Endothelial cell of umbilical vein (primary cell): ENCODE measurements around the gene LFNG. TPM values are rescaled to one million over a fixed set of nuclear protein-coding genes. Genes with fewer than 3 reads are reported as not detected.

Experiments
- BruUV-seq: library from RNA; stranded (reverse); fragments of 400-500 nt; replicated peaks from 2 replicates; lab custom pipeline; 2021; lab: Mats Ljungman, UMichigan
- CTCF ChIA-PET: fragments of 300-600, 350-600 bp; sonication (Branson Sonifier 250); formaldehyde crosslinking; loops from one replicate; lab custom pipeline; 2021; ENCODE audit warnings: antibody characterized with exemption, inconsistent platforms; lab: Charles Lee
- POLR2A ChIA-PET: fragments of 300-600, 350-600 bp; sonication (Branson Sonifier 250); formaldehyde crosslinking; loops from one replicate; lab custom pipeline; 2021; ENCODE audit warnings: antibody characterized with exemption, inconsistent platforms; lab: Charles Lee
- DNase-seq: peaks from one replicate; pipeline ENCODE4 v3.0.0-alpha.2; 2011; ENCODE audit warnings: low read depth, low spot score
- FAIRE-seq: peaks from 2 replicates; lab custom pipeline; 2011; peaks lifted over from hg19 to GRCh38; lab: Jason Lieb, UNC
- H2AFZ ChIP-seq: 2 replicates; pipeline ENCODE4 v1.6.0; 2012; ENCODE audit warnings: low read depth, low read length, control low read depth, inconsistent platforms
- H3K27ac ChIP-seq: 2 replicates; pipeline ENCODE4 v1.5.1; 2011; ENCODE audit warnings: low read depth, mild to moderate bottlenecking, control low read depth, low read length, moderate library complexity; ENCODE audit not compliant: insufficient read depth
- H3K27me3 ChIP-seq, 2 experiments: 2 replicates each; pipeline versions ENCODE4 v1.6.0 to v1.6.1; 2011; ENCODE audit warnings: low read length in 2 of 2, mixed read lengths in 1 of 2; ENCODE audit not compliant: control insufficient read depth in 2 of 2, insufficient read depth in 2 of 2
- H3K36me3 ChIP-seq, 2 experiments: 2 replicates in 1 of 2; 3 replicates in 1 of 2; pipeline ENCODE4 v1.5.1; 2011; ENCODE audit warnings: low read length in 2 of 2, mild to moderate bottlenecking in 1 of 2, moderate library complexity in 1 of 2; ENCODE audit not compliant: control insufficient read depth in 2 of 2, insufficient read depth in 2 of 2; ENCODE audit errors: extremely low read depth in 1 of 2
- H3K4me1 ChIP-seq: 3 replicates; pipeline ENCODE4 v1.5.1; 2011; ENCODE audit warnings: mild to moderate bottlenecking, low read length; ENCODE audit not compliant: control insufficient read depth, insufficient read depth; ENCODE audit errors: extremely low read depth
- H3K4me2 ChIP-seq: 2 replicates; pipeline ENCODE4 v1.6.1; 2011; ENCODE audit warnings: low read length, control low read depth, mixed read lengths; ENCODE audit not compliant: insufficient read depth
- H3K4me3 ChIP-seq, 3 experiments: fragments of 200-600 bp in 1 of 3; sonication (generic), shearing (Covaris generic) in 1 of 3; replicated peaks in 1 of 3; 2 replicates each; pipeline ENCODE4 v1.5.1; 2011 to 2016; ENCODE audit warnings: control low read depth in 3 of 3, low read length in 3 of 3, mild to moderate bottlenecking in 2 of 3, inconsistent platforms in 1 of 3, low read depth in 1 of 3, moderate library complexity in 1 of 3; ENCODE audit not compliant: insufficient read depth in 1 of 3
- H3K79me2 ChIP-seq: 2 replicates; pipeline ENCODE4 v1.6.0; 2012; ENCODE audit warnings: low read length, inconsistent platforms; ENCODE audit not compliant: control insufficient read depth, insufficient read depth
- H3K9ac ChIP-seq: replicated peaks from 2 replicates; pipeline ENCODE3; 2011; ENCODE audit warnings: low read length, control low read depth; ENCODE audit not compliant: insufficient read depth; ENCODE audit errors: extremely low read depth
- H3K9me1 ChIP-seq: replicated peaks from 3 replicates; pipeline ENCODE4 v1.6.0; 2011; ENCODE audit warnings: mild to moderate bottlenecking, low read length; ENCODE audit not compliant: control insufficient read depth, insufficient read depth; ENCODE audit errors: extremely low read depth
- H3K9me3 ChIP-seq: replicated peaks from 2 replicates; pipeline ENCODE4 v1.5.1; 2012; ENCODE audit warnings: low read length, inconsistent platforms; ENCODE audit not compliant: control insufficient read depth, insufficient read depth
- H4K20me1 ChIP-seq: replicated peaks from 2 replicates; pipeline ENCODE3; 2011; ENCODE audit warnings: mild to moderate bottlenecking, low read length; ENCODE audit not compliant: control insufficient read depth, insufficient read depth; ENCODE audit errors: extremely low read depth
- EZH2 ChIP-seq: IDR thresholded peaks from 2 replicates; pipeline ENCODE4 v1.6.1; 2012; ENCODE audit warnings: borderline replicate concordance, low read depth, mild to moderate bottlenecking, moderate library complexity, low read length, inconsistent platforms; ENCODE audit not compliant: severe bottlenecking
- FOS ChIP-seq: IDR thresholded peaks from 2 replicates; pipeline ENCODE4 v1.6.1; 2011; ENCODE audit warnings: mild to moderate bottlenecking, low read length, moderate library complexity, borderline replicate concordance; ENCODE audit not compliant: insufficient read depth
- GATA2 ChIP-seq: IDR thresholded peaks from 2 replicates; pipeline ENCODE4 v1.7.0; 2011; ENCODE audit warnings: low read depth, mild to moderate bottlenecking, moderate library complexity, mixed read lengths, low read length; ENCODE audit not compliant: insufficient read length, insufficient read depth
- JUN ChIP-seq: IDR thresholded peaks from 2 replicates; pipeline ENCODE4 v1.6.1; 2011; ENCODE audit warnings: borderline replicate concordance, low read depth; ENCODE audit not compliant: insufficient read length, insufficient read depth
- MYC ChIP-seq: IDR thresholded peaks from one replicate; pipeline ENCODE4 v1.6.1; 2011; ENCODE audit warnings: mild to moderate bottlenecking, low read depth, low read length
- POLR2A ChIP-seq: IDR thresholded peaks from 2 replicates; pipeline ENCODE4 v1.6.1; 2012; ENCODE audit warnings: low read depth, mild to moderate bottlenecking, control low read depth, low read length
- POLR2AphosphoS5 ChIP-seq: IDR thresholded peaks from 2 replicates; pipeline ENCODE4 v1.6.1; 2012; ENCODE audit warnings: low read depth, mild to moderate bottlenecking, control low read depth, low read length, moderate library complexity; ENCODE audit not compliant: insufficient read depth
- dilution Hi-C: fragments of 300-500 bp; cut with MboI; formaldehyde crosslinking; loops from one replicate; pipeline ENCODE4 v1.15.0; 2019; ENCODE audit warnings: low sequenced_read_pairs; ENCODE audit not compliant: extremely low pct_ligation_motif_present
- intact Hi-C: fragments of 100-400 bp; cut with micrococcal nuclease; formaldehyde crosslinking; loops from one replicate; pipeline ENCODE4 v1.10.0; 2022
- polyA plus RNA-seq, 4 experiments: library from polyadenylated mRNA; depleted of rRNA in 3 of 4; stranded (reverse) in 3 of 4; unstranded in 1 of 4; fragments of >200 nt; gene quantifications; 2 replicates each; pipeline versions ENCODE4 v1.2.1 to v1.2.3, GENCODE V29; 2011 to 2012; ENCODE audit warnings: missing spikeins in 1 of 4
- total RNA-seq: library from RNA; stranded (reverse); gene quantifications from 2 replicates; pipeline ENCODE4 v1.2.3, GENCODE V29; 2021
- TF ChIP-seq, protein P1 (sequence below): IDR thresholded peaks from 2 replicates; pipeline ENCODE4 v1.6.1; 2011; ENCODE audit not compliant: insufficient read depth, insufficient read length
- TF ChIP-seq, protein P2 (sequence below), 2 donors: IDR thresholded peaks; 1 replicate in 1 of 2; 2 replicates in 1 of 2; pipeline ENCODE4 v1.5.1; 2011; ENCODE audit warnings: low read length in 2 of 2, mild to moderate bottlenecking in 2 of 2, moderate library complexity in 2 of 2, control low read depth in 1 of 2, inconsistent platforms in 1 of 2, low read depth in 1 of 2; ENCODE audit not compliant: insufficient read depth in 1 of 2; ENCODE audit errors: extremely low read depth in 1 of 2

Gene LFNG
- total and polyA plus RNA-seq, 2 donors (not counting 3 experiments of a cell fraction or from before 2014, with no cell fraction given), result 12.6 to 13.1 TPM

DNA sequence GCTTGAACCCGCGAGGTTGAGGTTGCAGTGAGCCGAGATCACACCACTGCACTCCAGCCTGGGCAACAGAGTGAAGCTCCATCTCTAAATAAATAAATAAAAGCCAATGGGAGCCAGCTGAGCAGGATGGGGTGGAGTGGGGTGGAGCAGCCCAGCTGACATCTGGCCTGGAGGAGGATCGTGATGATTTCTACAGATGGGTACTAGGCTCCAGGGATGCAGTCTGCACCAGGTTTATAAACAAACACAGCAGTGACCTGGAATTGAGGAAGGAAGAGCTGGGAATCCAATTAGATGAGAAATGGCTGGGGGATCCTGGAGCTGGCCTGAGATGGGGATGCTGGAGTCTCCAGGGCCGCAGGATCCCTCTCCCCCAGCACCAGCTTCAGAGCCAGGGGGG lies 36.1 kb upstream of the LFNG start:
- ChIA-PET CTCF (interaction anchor here (0.9 to 1.7 kb wide), 3 partner anchors 12 to 32 kb away, joined by 3 to 9 read pairs (median 4); no protein-coding TSS in a partner anchor), POLR2A (no interaction called here)
- H3K4me2 ChIP-seq, result no peak overlapping the region
- no peak overlapping the region for H3K9ac ChIP-seq
- no TSS peak for BruUV-seq
- TF ChIP-seq GATA2 (no peak), POLR2AphosphoS5 (no peak), MYC (no peak), FOS (no peak), EZH2 (no peak), JUN (no peak), POLR2A (no peak)
- TF ChIP-seq, protein P1, sequence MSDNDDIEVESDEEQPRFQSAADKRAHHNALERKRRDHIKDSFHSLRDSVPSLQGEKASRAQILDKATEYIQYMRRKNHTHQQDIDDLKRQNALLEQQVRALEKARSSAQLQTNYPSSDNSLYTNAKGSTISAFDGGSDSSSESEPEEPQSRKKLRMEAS, result no peak
- TF ChIP-seq, protein P2, sequence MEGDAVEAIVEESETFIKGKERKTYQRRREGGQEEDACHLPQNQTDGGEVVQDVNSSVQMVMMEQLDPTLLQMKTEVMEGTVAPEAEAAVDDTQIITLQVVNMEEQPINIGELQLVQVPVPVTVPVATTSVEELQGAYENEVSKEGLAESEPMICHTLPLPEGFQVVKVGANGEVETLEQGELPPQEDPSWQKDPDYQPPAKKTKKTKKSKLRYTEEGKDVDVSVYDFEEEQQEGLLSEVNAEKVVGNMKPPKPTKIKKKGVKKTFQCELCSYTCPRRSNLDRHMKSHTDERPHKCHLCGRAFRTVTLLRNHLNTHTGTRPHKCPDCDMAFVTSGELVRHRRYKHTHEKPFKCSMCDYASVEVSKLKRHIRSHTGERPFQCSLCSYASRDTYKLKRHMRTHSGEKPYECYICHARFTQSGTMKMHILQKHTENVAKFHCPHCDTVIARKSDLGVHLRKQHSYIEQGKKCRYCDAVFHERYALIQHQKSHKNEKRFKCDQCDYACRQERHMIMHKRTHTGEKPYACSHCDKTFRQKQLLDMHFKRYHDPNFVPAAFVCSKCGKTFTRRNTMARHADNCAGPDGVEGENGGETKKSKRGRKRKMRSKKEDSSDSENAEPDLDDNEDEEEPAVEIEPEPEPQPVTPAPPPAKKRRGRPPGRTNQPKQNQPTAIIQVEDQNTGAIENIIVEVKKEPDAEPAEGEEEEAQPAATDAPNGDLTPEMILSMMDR (IDR thresholded peaks at IDR 0.05; ENCODE audit: extremely low read depth in 1 of 2, insufficient read depth in 1 of 2, low read depth in 1 of 2, low read length in 2 of 2), result no peak
- no peak overlapping the region for H2AFZ ChIP-seq
- H3K36me3 ChIP-seq, result no peaks in the 10 kb centered on the region
- H3K9me3 ChIP-seq, result no peaks in the 10 kb centered on the region
- dilution Hi-C loops (no loop called here), intact Hi-C loops (no loop called here)
- peaks cover 0 to 4% of the 10 kb centered on the region in 2 experiments for H3K27me3 ChIP-seq
- H3K4me1 ChIP-seq, result no peaks in the 10 kb centered on the region
- H3K27ac ChIP-seq, result no peak overlapping the region
- H4K20me1 ChIP-seq, result no peaks in the 10 kb centered on the region
- no peak for DNase-seq
- no peak for FAIRE-seq
- no peak overlapping the region for H3K4me3 ChIP-seq
- no peaks in the 10 kb centered on the region for H3K79me2 ChIP-seq
- H3K9me1 ChIP-seq, result no peaks in the 10 kb centered on the region
